DND-41 (cell line): ENCODE data around the gene UBL3.

Source experiments
- EZH2 ChIP-seq: IDR thresholded peaks from 3 replicates; pipeline ENCODE4 v1.6.1; 2012; ENCODE audit warnings: borderline replicate concordance, low read depth, mild to moderate bottlenecking, moderate library complexity, low read length, inconsistent platforms; ENCODE audit not compliant: severe bottlenecking
- TF ChIP-seq, protein P1 (sequence below): IDR thresholded peaks from 2 replicates; pipeline ENCODE4 v1.5.1; 2012; ENCODE audit warnings: borderline replicate concordance, low read length, moderate library complexity, mild to moderate bottlenecking; ENCODE audit not compliant: poor library complexity, severe bottlenecking; ENCODE audit errors: extremely low read depth

DNA sequence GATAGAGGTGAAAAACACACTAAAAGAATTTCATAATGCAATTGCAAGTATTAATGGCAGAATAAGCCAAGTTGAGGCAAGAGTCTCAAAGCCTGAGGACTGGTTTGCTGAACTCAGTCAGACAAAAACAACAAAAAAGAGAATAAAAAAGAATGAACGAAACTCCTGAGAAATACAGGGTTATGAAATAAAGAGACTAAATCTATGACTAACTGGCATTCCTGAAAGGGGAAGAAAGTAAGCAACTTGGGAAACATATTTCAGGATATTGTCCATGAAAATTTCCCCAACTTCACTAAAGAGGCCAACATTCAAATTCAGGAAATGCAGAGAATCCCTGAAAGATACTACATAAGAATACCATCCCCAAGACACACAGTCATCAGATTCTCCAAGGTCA, 47.8 kb downstream of the UBL3 start:
- TF ChIP-seq, protein P1, sequence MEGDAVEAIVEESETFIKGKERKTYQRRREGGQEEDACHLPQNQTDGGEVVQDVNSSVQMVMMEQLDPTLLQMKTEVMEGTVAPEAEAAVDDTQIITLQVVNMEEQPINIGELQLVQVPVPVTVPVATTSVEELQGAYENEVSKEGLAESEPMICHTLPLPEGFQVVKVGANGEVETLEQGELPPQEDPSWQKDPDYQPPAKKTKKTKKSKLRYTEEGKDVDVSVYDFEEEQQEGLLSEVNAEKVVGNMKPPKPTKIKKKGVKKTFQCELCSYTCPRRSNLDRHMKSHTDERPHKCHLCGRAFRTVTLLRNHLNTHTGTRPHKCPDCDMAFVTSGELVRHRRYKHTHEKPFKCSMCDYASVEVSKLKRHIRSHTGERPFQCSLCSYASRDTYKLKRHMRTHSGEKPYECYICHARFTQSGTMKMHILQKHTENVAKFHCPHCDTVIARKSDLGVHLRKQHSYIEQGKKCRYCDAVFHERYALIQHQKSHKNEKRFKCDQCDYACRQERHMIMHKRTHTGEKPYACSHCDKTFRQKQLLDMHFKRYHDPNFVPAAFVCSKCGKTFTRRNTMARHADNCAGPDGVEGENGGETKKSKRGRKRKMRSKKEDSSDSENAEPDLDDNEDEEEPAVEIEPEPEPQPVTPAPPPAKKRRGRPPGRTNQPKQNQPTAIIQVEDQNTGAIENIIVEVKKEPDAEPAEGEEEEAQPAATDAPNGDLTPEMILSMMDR: no peak
- no peak for TF ChIP-seq EZH2
